ENCODE measurements around the gene ACSL6. TPM values are rescaled to one million over a fixed set of nuclear protein-coding genes. Genes with fewer than 3 reads are reported as not detected.

The ACSL6 gene
- total RNA-seq, 1 donor: not detected

- no peak for TF ChIP-seq CTCF (IDR thresholded peaks at IDR 0.05; ENCODE audit: insufficient read depth, low read length)
- no peak for DNase-seq (ENCODE audit: low read depth)
- H3K4me3 ChIP-seq (ENCODE audit: low read depth, low read length): no peak overlapping the region
These were observed 19.7 kb downstream of the ACSL6 start for GRCh38 chr5:131991593-131992324.

GRCh38 chr5:131990716-131991115 lies 20.7 kb downstream of the ACSL6 start:
- no peak for DNase-seq (ENCODE audit: low read depth)
- TF ChIP-seq CTCF (IDR thresholded peaks at IDR 0.05; ENCODE audit: insufficient read depth, low read length): no peak
- H3K4me3 ChIP-seq (ENCODE audit: low read depth, low read length): no peak overlapping the region

DNA sequence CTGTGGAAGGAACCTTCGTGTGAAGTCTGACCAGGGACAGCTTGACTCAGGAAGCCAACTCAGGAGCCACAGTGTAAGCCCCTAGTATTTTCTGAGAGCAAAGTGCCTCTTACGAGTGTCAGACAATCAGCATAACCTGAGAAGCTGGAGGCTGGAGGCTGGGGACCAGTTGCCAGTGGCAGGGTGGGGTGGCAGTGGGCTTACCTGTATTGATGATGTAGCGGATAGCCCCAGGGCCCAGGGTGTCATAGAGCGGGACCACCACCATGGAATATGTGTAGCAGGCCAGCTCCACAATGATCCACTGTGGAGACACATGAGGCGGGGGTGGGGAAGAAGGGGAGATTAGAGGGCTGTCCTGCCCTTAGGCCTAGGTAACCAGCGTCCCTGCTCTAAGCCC lies 22.9 kb downstream of the ACSL6 start:
- H3K4me3 ChIP-seq (ENCODE audit: low read depth, low read length): no peak overlapping the region
- no peak for DNase-seq (ENCODE audit: low read depth)
- TF ChIP-seq CTCF (IDR thresholded peaks at IDR 0.05; ENCODE audit: insufficient read depth, low read length): no peak

GRCh38 chr5:131987251-131987650 lies 24.2 kb downstream of the ACSL6 start:
- H3K4me3 ChIP-seq (ENCODE audit: low read depth, low read length): no peak overlapping the region
- no peak for DNase-seq (ENCODE audit: low read depth)
- no peak for TF ChIP-seq CTCF (IDR thresholded peaks at IDR 0.05; ENCODE audit: insufficient read depth, low read length)

DNA sequence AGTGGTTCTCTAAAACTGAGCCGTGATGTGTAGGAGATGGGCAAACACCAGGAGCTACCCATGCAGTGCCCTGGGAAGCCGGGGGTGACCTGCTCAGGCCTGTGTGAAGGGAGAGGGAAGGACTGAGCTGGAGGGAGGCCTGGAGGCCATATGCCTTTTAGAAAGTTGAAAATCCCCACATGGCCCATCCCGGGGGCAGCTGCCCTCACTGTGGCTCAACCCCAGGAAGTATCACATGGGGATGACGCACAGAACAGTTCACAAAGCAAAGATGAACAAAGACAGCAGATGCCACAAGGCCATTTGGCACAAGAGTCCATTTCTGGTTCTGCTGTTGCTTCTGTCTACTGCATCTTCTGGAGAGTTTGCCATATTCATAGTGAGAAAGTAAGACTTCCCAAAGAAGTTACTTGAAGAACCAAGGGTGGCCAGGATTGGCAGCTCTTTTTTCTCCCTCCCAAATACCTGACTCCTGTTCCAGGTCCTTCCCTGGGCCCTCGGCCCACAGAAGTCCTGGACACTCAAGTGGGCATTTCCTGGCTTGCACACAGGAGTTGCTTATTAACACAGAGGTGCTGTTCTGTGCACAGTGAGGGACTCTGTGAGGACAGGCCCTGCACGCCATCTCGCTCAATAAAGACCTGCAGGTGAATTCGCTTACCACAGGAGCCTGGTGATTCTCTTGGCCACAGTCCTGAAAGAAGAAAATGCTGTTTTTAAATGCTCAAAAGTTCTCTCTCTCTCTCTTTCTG lies 25.1 kb downstream of the ACSL6 start:
- TF ChIP-seq CTCF (IDR thresholded peaks at IDR 0.05; ENCODE audit: insufficient read depth, low read length): no peak
- no peak overlapping the region for H3K4me3 ChIP-seq (ENCODE audit: low read depth, low read length)
- DNase-seq (ENCODE audit: low read depth): no peak

DNA sequence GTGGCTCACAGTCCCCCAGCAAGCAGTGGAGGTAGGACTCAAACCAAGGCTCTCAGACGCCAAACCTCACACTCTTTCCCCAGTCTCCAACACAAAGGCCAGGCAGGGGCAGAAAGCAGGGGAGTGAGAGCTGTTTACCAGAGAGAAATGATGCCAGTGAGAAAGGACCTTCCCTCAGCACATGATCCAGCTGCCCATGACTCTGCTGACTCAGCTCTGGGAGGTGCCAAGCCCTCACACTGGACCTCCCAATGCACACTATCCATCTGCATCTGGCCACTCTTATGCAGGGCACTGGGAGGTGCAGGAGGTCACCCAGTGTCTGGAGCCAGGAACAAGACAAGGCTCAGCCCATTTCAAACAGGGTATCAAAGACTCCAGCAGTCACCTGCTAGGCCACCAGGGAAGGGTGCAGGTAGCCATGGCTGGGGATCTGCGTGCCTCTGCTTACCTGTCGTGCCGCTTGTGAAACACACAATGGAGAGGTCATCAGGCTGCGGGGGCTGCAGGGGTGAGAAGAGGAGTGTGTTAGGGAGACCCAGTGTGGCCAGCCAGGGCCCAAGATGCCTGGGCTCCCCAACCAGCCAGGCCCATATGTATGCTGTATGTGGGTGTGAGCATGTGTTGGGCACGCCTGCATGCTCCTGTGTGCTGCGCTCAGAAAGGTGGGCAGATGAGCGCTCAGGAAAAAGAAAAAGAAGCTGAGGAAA lies 26.3 kb downstream of the ACSL6 start:
- H3K4me3 ChIP-seq (ENCODE audit: low read depth, low read length): no peak overlapping the region
- no peak for DNase-seq (ENCODE audit: low read depth)
- no peak for TF ChIP-seq CTCF (IDR thresholded peaks at IDR 0.05; ENCODE audit: insufficient read depth, low read length)

Data from fibroblast of the aortic adventitia (primary cell).